ENCODE data around the gene PPARG. TPM values are rescaled to one million over a fixed set of nuclear protein-coding genes. Genes with fewer than 3 reads are reported as not detected.

Gene PPARG
- total and polyA plus RNA-seq, 2 of the 13 experiments (the other 11 are each of a cell fraction or from before 2014, with no cell fraction given), result 13.9 to 58.3 TPM

DNA sequence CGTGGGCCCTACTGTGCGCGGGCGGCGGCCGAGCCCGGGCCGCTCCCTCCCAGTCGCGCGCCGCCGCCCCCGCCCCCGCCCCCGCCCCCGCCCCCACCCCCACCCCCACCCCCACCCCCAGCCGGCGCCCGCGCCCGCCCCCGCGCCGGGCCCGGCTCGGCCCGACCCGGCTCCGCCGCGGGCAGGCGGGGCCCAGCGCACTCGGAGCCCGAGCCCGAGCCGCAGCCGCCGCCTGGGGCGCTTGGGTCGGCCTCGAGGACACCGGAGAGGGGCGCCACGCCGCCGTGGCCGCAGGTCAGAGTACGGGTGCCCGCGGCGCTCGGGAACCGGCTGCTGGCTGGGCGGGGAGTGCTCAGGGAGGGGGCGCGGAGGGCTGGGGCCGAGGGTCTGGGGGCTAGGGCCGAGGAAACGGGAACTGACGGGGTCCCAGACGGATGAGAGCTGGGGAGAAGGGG, 1.1 kb upstream of the PPARG start (continued):
- TF ChIP-seq, protein P1, sequence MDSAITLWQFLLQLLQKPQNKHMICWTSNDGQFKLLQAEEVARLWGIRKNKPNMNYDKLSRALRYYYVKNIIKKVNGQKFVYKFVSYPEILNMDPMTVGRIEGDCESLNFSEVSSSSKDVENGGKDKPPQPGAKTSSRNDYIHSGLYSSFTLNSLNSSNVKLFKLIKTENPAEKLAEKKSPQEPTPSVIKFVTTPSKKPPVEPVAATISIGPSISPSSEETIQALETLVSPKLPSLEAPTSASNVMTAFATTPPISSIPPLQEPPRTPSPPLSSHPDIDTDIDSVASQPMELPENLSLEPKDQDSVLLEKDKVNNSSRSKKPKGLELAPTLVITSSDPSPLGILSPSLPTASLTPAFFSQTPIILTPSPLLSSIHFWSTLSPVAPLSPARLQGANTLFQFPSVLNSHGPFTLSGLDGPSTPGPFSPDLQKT (CRISPR knock-in tag; IDR thresholded peaks at IDR 0.05; ENCODE audit: borderline replicate concordance), result no peak
- no peak for TF ChIP-seq KDM1A (CRISPR knock-in tag; IDR thresholded peaks at IDR 0.05)
- TF ChIP-seq ZFY (CRISPR knock-in tag; IDR thresholded peaks at IDR 0.05), result peak; percentile 20; the same call in 1 of the 2 replicates
- no peak for TF ChIP-seq SNRNP70 (IDR thresholded peaks at IDR 0.05; ENCODE audit: low read depth, low read length)
- 0 out of 3 replicates have a peak, but pooled peaks have one; percentile 25 for TF ChIP-seq MXI1 (IDR thresholded peaks at IDR 0.05; ENCODE audit: borderline replicate concordance, low read depth, low read length)
- TF ChIP-seq ZNF720 (CRISPR knock-in tag; IDR thresholded peaks at IDR 0.05), result no peak
- TF ChIP-seq, protein P2, sequence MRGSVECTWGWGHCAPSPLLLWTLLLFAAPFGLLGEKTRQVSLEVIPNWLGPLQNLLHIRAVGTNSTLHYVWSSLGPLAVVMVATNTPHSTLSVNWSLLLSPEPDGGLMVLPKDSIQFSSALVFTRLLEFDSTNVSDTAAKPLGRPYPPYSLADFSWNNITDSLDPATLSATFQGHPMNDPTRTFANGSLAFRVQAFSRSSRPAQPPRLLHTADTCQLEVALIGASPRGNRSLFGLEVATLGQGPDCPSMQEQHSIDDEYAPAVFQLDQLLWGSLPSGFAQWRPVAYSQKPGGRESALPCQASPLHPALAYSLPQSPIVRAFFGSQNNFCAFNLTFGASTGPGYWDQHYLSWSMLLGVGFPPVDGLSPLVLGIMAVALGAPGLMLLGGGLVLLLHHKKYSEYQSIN (CRISPR knock-in tag; IDR thresholded peaks at IDR 0.05; ENCODE audit: borderline replicate concordance), result no peak
- no peak for TF ChIP-seq ZFP1 (CRISPR knock-in tag; IDR thresholded peaks at IDR 0.05)
- TF ChIP-seq, protein P3, sequence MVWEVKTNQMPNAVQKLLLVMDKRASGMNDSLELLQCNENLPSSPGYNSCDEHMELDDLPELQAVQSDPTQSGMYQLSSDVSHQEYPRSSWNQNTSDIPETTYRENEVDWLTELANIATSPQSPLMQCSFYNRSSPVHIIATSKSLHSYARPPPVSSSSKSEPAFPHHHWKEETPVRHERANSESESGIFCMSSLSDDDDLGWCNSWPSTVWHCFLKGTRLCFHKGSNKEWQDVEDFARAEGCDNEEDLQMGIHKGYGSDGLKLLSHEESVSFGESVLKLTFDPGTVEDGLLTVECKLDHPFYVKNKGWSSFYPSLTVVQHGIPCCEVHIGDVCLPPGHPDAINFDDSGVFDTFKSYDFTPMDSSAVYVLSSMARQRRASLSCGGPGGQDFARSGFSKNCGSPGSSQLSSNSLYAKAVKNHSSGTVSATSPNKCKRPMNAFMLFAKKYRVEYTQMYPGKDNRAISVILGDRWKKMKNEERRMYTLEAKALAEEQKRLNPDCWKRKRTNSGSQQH (CRISPR knock-in tag; IDR thresholded peaks at IDR 0.05; ENCODE audit: low read depth), result peak; percentile 1; the same call in 1 of the 2 replicates
- peak; percentile 48 for TF ChIP-seq ZFX (CRISPR knock-in tag; IDR thresholded peaks at IDR 0.05; ENCODE audit: low read depth)
- TF ChIP-seq FOXM1 (CRISPR knock-in tag; IDR thresholded peaks at IDR 0.05), result no peak
- TF ChIP-seq, protein P4, sequence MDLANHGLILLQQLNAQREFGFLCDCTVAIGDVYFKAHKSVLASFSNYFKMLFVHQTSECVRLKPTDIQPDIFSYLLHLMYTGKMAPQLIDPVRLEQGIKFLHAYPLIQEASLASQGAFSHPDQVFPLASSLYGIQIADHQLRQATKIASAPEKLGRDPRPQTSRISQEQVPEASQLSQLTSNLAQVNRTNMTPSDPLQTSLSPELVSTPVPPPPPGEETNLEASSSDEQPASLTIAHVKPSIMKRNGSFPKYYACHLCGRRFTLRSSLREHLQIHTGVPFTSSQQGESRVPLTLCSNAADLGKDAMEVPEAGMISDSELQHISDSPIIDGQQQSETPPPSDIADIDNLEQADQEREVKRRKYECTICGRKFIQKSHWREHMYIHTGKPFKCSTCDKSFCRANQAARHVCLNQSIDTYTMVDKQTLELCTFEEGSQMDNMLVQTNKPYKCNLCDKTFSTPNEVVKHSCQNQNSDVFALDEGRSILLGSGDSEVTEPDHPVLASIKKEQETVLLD (CRISPR knock-in tag; IDR thresholded peaks at IDR 0.05; ENCODE audit: low read depth), result 0 out of 2 replicates have a peak, but pooled peaks have one; percentile 40
- TF ChIP-seq ZNF557 (CRISPR knock-in tag; IDR thresholded peaks at IDR 0.05), result no peak
- TF ChIP-seq, protein P5, sequence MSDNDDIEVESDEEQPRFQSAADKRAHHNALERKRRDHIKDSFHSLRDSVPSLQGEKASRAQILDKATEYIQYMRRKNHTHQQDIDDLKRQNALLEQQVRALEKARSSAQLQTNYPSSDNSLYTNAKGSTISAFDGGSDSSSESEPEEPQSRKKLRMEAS (IDR thresholded peaks at IDR 0.05), result peak; percentile 15; the same call in 1 of the 2 replicates
- peak; percentile 8 for TF ChIP-seq HNRNPLL (IDR thresholded peaks at IDR 0.05; ENCODE audit: low read depth, low read length, poor library complexity, severe bottlenecking)
- TF ChIP-seq ARNT2 (CRISPR knock-in tag; IDR thresholded peaks at IDR 0.05; ENCODE audit: low read depth), result peak; percentile 33; the same call in 1 of the 2 replicates
- TF ChIP-seq STAG1 (CRISPR knock-in tag; IDR thresholded peaks at IDR 0.05), result peak; percentile 32
- TF ChIP-seq PTBP1 (IDR thresholded peaks at IDR 0.05; ENCODE audit: low read depth, low read length, poor library complexity, severe bottlenecking), result no peak
- TF ChIP-seq ZSCAN20 (CRISPR knock-in tag; IDR thresholded peaks at IDR 0.05; ENCODE audit: borderline replicate concordance), result no peak
- no peak for TF ChIP-seq NR3C1 (CRISPR knock-in tag; IDR thresholded peaks at IDR 0.05)
- TF ChIP-seq ARID2 (CRISPR knock-in tag; IDR thresholded peaks at IDR 0.05; ENCODE audit: borderline replicate concordance), result no peak
- TF ChIP-seq, protein P6, sequence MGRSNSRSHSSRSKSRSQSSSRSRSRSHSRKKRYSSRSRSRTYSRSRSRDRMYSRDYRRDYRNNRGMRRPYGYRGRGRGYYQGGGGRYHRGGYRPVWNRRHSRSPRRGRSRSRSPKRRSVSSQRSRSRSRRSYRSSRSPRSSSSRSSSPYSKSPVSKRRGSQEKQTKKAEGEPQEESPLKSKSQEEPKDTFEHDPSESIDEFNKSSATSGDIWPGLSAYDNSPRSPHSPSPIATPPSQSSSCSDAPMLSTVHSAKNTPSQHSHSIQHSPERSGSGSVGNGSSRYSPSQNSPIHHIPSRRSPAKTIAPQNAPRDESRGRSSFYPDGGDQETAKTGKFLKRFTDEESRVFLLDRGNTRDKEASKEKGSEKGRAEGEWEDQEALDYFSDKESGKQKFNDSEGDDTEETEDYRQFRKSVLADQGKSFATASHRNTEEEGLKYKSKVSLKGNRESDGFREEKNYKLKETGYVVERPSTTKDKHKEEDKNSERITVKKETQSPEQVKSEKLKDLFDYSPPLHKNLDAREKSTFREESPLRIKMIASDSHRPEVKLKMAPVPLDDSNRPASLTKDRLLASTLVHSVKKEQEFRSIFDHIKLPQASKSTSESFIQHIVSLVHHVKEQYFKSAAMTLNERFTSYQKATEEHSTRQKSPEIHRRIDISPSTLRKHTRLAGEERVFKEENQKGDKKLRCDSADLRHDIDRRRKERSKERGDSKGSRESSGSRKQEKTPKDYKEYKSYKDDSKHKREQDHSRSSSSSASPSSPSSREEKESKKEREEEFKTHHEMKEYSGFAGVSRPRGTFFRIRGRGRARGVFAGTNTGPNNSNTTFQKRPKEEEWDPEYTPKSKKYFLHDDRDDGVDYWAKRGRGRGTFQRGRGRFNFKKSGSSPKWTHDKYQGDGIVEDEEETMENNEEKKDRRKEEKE (IDR thresholded peaks at IDR 0.05), result no peak
- TF ChIP-seq CHCHD3 (CRISPR knock-in tag; IDR thresholded peaks at IDR 0.05), result no peak

Data from HepG2 (cell line).